NB4 (cell line): ENCODE results near the gene MTOR.

ENCODE experiments used
- DNase-seq: peaks from one replicate; pipeline ENCODE4 v3.0.0; 2010; ENCODE audit warnings: low read depth
- H3K4me3 ChIP-seq: one replicate; pipeline ENCODE4 v1.5.1; 2011; ENCODE audit warnings: mild to moderate bottlenecking, low read depth, low read length, moderate library complexity
- MYC ChIP-seq: IDR thresholded peaks from 2 replicates; pipeline ENCODE4 v1.6.1; 2011; ENCODE audit warnings: low read depth, low read length
- POLR2A ChIP-seq: IDR thresholded peaks from 2 replicates; pipeline ENCODE4 v1.6.1; 2011; ENCODE audit warnings: mild to moderate bottlenecking; ENCODE audit not compliant: insufficient read length; ENCODE audit errors: extremely low read depth
- TF ChIP-seq, protein P1 (sequence below): IDR thresholded peaks from one replicate; pipeline ENCODE4 v1.5.1; 2012; ENCODE audit warnings: low read depth, low read length
- TF ChIP-seq, protein P2 (sequence below): IDR thresholded peaks from 2 replicates; pipeline ENCODE4 v1.6.1; 2011; ENCODE audit warnings: low read depth, low read length

The MTOR gene

GRCh38 chr1:11253226-11253625, 9.1 kb downstream of the MTOR start:
- DNase-seq: no peak
- TF ChIP-seq, protein P1, sequence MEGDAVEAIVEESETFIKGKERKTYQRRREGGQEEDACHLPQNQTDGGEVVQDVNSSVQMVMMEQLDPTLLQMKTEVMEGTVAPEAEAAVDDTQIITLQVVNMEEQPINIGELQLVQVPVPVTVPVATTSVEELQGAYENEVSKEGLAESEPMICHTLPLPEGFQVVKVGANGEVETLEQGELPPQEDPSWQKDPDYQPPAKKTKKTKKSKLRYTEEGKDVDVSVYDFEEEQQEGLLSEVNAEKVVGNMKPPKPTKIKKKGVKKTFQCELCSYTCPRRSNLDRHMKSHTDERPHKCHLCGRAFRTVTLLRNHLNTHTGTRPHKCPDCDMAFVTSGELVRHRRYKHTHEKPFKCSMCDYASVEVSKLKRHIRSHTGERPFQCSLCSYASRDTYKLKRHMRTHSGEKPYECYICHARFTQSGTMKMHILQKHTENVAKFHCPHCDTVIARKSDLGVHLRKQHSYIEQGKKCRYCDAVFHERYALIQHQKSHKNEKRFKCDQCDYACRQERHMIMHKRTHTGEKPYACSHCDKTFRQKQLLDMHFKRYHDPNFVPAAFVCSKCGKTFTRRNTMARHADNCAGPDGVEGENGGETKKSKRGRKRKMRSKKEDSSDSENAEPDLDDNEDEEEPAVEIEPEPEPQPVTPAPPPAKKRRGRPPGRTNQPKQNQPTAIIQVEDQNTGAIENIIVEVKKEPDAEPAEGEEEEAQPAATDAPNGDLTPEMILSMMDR: no peak
- TF ChIP-seq, protein P2, sequence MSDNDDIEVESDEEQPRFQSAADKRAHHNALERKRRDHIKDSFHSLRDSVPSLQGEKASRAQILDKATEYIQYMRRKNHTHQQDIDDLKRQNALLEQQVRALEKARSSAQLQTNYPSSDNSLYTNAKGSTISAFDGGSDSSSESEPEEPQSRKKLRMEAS: no peak
- no peak for TF ChIP-seq MYC
- TF ChIP-seq POLR2A: no peak
- H3K4me3 ChIP-seq: no peak overlapping the region

- no peak overlapping the region for H3K4me3 ChIP-seq
- no peak for DNase-seq
- TF ChIP-seq, protein P2: no peak
- TF ChIP-seq MYC (no peak), POLR2A (no peak)
- TF ChIP-seq, protein P1: no peak
These were observed 9.8 kb downstream of the MTOR start for GRCh38 chr1:11252538-11252937.

DNA sequence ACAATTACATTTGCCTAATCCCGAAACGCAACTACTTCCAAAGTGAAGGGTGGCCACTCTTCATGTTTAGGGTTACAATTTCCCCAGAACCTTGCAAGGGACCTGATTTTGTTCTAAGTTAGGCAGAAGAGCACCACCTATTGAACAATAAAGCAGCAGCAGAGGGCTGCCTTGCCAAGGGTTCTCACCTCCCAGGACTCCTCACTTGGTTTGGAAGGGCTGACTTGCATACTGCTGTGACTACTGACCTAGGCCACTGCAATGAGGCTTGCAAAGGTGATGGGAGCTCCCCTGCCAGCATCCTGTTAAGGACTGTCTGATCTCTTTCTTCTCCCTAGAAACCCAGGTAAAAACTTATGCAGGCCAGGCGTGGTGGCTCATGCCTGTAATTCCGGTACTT, 14.2 kb downstream of the MTOR start:
- H3K4me3 ChIP-seq: no peak overlapping the region
- peak; percentile 11 for DNase-seq
- TF ChIP-seq POLR2A (no peak), MYC (no peak)
- TF ChIP-seq, protein P2: no peak
- TF ChIP-seq, protein P1: no peak

GRCh38 chr1:11245904-11246719, 16.2 kb downstream of the MTOR start:
- no peak for DNase-seq
- TF ChIP-seq, protein P1: no peak
- no peak for TF ChIP-seq MYC
- TF ChIP-seq POLR2A: no peak
- TF ChIP-seq, protein P2: no peak
- no peak overlapping the region for H3K4me3 ChIP-seq

DNA sequence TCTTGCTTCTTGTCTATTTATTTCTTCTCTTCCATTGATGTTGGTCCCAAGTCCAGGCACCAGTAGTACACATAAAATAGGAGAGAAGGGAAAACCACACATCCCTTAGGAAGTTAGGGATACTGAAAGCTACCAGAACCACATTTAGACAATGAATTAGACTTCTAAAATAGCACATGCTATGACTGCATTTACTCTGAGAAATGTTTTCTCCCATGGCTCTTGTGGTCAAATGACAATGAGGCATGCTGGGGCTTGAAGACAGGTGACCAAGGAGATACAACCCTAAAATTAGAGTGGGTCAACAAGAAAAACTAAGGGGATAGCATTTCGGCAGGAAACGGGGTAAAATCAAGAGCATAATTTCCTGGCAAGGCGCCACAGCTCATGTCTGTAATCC, 17.1 kb downstream of the MTOR start:
- TF ChIP-seq POLR2A (no peak), MYC (no peak)
- TF ChIP-seq, protein P1: no peak
- TF ChIP-seq, protein P2: no peak
- DNase-seq: no peak
- no peak overlapping the region for H3K4me3 ChIP-seq

GRCh38 chr1:11238311-11238710, 24.0 kb downstream of the MTOR start:
- H3K4me3 ChIP-seq: no peak overlapping the region
- TF ChIP-seq, protein P1: no peak
- TF ChIP-seq MYC (no peak), POLR2A (no peak)
- TF ChIP-seq, protein P2: no peak
- no peak for DNase-seq
